ENCODE data around the gene SLC9B2. TPM values are rescaled to one million over a fixed set of nuclear protein-coding genes. Genes with fewer than 3 reads are reported as not detected.
A peak's percentile ranks its signal among the peaks of the same experiment; 100 is the strongest.

Gene SLC9B2
- total RNA-seq, 1 donor from 2014 or later, result 16.3 TPM

- DNase-seq (ENCODE audit: low read depth) (no peak), FAIRE-seq (no peak)
- Mint-ChIP-seq H3K36me3 (ENCODE audit: low read depth, unreplicated experiment) (no peaks in the 10 kb centered on the region), H3K27ac (ENCODE audit: unreplicated experiment) (no peak overlapping the region), H3K9me3 (ENCODE audit: unreplicated experiment) (no peaks in the 10 kb centered on the region), H3K4me1 (ENCODE audit: low read depth, unreplicated experiment) (peaks cover 7% of the 10 kb centered on the region), H3K27me3 (ENCODE audit: low read depth, unreplicated experiment) (no peaks in the 10 kb centered on the region), H3K4me3 (ENCODE audit: unreplicated experiment) (no peak overlapping the region)
- Histone ChIP-seq H3K9me3 (ENCODE audit: insufficient read depth, low read depth, low read length) (no peaks in the 10 kb centered on the region), H3K9ac (ENCODE audit: low read length) (no peak overlapping the region), H3K27me3 (ENCODE audit: insufficient read depth, low read length) (no peaks in the 10 kb centered on the region), H3K27ac (ENCODE audit: low read depth, low read length) (no peak overlapping the region), H3K79me2 (ENCODE audit: insufficient read depth, low read length) (no peaks in the 10 kb centered on the region), H3K4me1 (ENCODE audit: insufficient read depth, low read length) (no peaks in the 10 kb centered on the region), H4K20me1 (ENCODE audit: insufficient read depth, low read length) (no peaks in the 10 kb centered on the region), H3K4me2 (ENCODE audit: low read length) (no peak overlapping the region), H3K4me3 (ENCODE audit: insufficient read depth, low read depth, low read length) (no peak overlapping the region), H2AFZ (ENCODE audit: low read depth, low read length) (no peak overlapping the region), H3K36me3 (ENCODE audit: insufficient read depth, low read length) (no peaks in the 10 kb centered on the region)
- no peak for TF ChIP-seq EZH2 (IDR thresholded peaks at IDR 0.05; ENCODE audit: insufficient read depth, low read length)
These were observed 65.8 kb downstream of the SLC9B2 start for GRCh38 chr4:103010804-103011203.

DNA sequence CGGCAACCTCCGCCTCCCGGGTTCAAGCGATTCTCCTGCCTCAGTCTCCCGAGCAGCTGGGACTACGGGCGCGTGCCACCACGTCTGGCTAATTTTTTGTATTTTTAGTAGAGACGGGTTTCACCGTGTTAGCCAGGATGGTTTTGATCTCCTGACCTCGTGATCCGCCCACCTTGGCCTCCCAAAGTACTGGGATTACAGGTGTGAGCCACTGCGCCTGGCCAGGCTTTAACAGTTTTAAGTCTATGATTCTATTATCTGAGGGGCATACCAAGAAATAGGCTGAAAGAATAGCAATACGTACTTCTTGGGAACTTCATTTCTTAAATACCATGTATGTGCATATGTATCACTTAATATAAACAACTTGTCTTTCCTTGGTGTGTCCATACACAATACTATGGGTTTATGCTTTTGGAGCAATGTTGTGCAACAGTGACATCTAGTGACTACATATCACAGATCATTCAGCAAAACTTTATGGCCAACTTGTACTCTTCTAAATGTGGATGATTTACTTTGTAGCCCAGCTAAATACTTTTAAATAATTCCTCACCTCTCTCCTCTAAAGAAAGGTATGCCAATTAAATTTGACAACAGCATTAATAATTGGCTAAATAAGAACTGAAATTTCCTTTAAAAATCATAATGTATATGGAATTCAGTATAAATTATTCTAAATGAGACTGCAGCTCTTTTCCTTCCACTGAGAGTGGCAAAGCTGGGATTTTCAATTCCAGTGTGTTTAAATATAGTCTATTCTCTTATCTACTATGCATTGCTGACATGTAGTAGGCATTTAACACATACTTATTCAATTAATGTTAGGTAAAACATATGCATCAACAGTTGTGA lies 67.5 kb downstream of the SLC9B2 start:
- no peaks in the 10 kb centered on the region for H3K36me3 Mint-ChIP-seq (ENCODE audit: low read depth, unreplicated experiment)
- Histone ChIP-seq H3K27me3 (ENCODE audit: insufficient read depth, low read length) (no peaks in the 10 kb centered on the region), H3K4me2 (ENCODE audit: low read length) (no peak overlapping the region), H3K27ac (ENCODE audit: low read depth, low read length) (no peak overlapping the region), H3K79me2 (ENCODE audit: insufficient read depth, low read length) (no peaks in the 10 kb centered on the region), H4K20me1 (ENCODE audit: insufficient read depth, low read length) (no peaks in the 10 kb centered on the region), H3K9ac (ENCODE audit: low read length) (no peak overlapping the region), H3K36me3 (ENCODE audit: insufficient read depth, low read length) (no peaks in the 10 kb centered on the region), H3K4me1 (ENCODE audit: insufficient read depth, low read length) (no peaks in the 10 kb centered on the region), H3K4me3 (ENCODE audit: insufficient read depth, low read depth, low read length) (no peak overlapping the region), H3K9me3 (ENCODE audit: insufficient read depth, low read depth, low read length) (no peaks in the 10 kb centered on the region), H2AFZ (ENCODE audit: low read depth, low read length) (no peak overlapping the region)
- peaks cover 2% of the 10 kb centered on the region for H3K27me3 Mint-ChIP-seq (ENCODE audit: low read depth, unreplicated experiment)
- no peak overlapping the region for H3K27ac Mint-ChIP-seq (ENCODE audit: unreplicated experiment)
- DNase-seq (ENCODE audit: low read depth), result peak; percentile 46
- peaks cover 7% of the 10 kb centered on the region for H3K4me1 Mint-ChIP-seq (ENCODE audit: low read depth, unreplicated experiment)
- peak; percentile 83 for FAIRE-seq
- no peak overlapping the region for H3K4me3 Mint-ChIP-seq (ENCODE audit: unreplicated experiment)
- no peaks in the 10 kb centered on the region for H3K9me3 Mint-ChIP-seq (ENCODE audit: unreplicated experiment)
- TF ChIP-seq CTCF (IDR thresholded peaks at IDR 0.05; ENCODE audit: insufficient read depth, low read depth, low read length) (peak; percentile 75), EZH2 (IDR thresholded peaks at IDR 0.05; ENCODE audit: insufficient read depth, low read length) (no peak)

DNA sequence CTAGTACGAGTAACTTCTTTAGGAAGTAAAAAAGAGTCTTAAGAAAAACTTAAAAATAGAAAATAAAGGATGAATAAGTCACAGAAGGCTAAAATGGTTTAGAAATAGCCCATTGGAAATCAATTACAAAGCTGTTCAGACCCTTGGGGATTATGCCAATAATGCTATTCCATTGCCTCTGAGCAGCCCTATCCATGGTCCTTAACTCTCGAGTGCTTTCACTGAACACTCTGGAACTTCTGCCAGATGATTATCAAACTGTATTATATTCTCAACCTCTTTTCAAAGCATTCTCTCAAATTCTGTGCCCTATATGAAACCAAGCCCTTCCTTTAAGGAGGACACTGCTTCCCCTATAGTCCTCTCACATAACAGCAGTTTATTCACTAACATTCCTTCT lies 74.0 kb downstream of the SLC9B2 start:
- Histone ChIP-seq H3K36me3 (ENCODE audit: insufficient read depth, low read length) (no peaks in the 10 kb centered on the region), H3K9ac (ENCODE audit: low read length) (no peak overlapping the region), H3K4me2 (ENCODE audit: low read length) (no peak overlapping the region), H3K4me1 (ENCODE audit: insufficient read depth, low read length) (no peaks in the 10 kb centered on the region), H4K20me1 (ENCODE audit: insufficient read depth, low read length) (no peaks in the 10 kb centered on the region), H3K27me3 (ENCODE audit: insufficient read depth, low read length) (no peaks in the 10 kb centered on the region), H3K27ac (ENCODE audit: low read depth, low read length) (no peak overlapping the region), H3K79me2 (ENCODE audit: insufficient read depth, low read length) (no peaks in the 10 kb centered on the region), H3K4me3 (ENCODE audit: insufficient read depth, low read depth, low read length) (no peak overlapping the region), H2AFZ (ENCODE audit: low read depth, low read length) (no peak overlapping the region), H3K9me3 (ENCODE audit: insufficient read depth, low read depth, low read length) (no peaks in the 10 kb centered on the region)
- no peaks in the 10 kb centered on the region for H3K36me3 Mint-ChIP-seq (ENCODE audit: low read depth, unreplicated experiment)
- peak; percentile 55 for FAIRE-seq
- no peaks in the 10 kb centered on the region for H3K9me3 Mint-ChIP-seq (ENCODE audit: unreplicated experiment)
- peak; percentile 12 for DNase-seq (ENCODE audit: low read depth)
- H3K4me3 Mint-ChIP-seq (ENCODE audit: unreplicated experiment), result no peak overlapping the region
- no peaks in the 10 kb centered on the region for H3K4me1 Mint-ChIP-seq (ENCODE audit: low read depth, unreplicated experiment)
- peaks cover 2% of the 10 kb centered on the region for H3K27me3 Mint-ChIP-seq (ENCODE audit: low read depth, unreplicated experiment)
- TF ChIP-seq CTCF (IDR thresholded peaks at IDR 0.05; ENCODE audit: insufficient read depth, low read depth, low read length) (no peak), EZH2 (IDR thresholded peaks at IDR 0.05; ENCODE audit: insufficient read depth, low read length) (no peak)
- H3K27ac Mint-ChIP-seq (ENCODE audit: unreplicated experiment), result no peak overlapping the region
